ENCODE results near the gene CYP1A2. TPM values are rescaled to one million over a fixed set of nuclear protein-coding genes. Genes with fewer than 3 reads are reported as not detected.

Gene CYP1A2
- total and polyA plus RNA-seq, 2 donors (not counting 1 experiment from before 2014, with no cell fraction given): not detected

- peaks cover 0 to 35% of the 10 kb centered on the region in 2 experiments for H3K36me3 ChIP-seq (replicated peaks in 1 of 2; ENCODE audit: control extremely low read depth in 1 of 2, control insufficient read depth in 1 of 2, extremely low read depth in 1 of 2, insufficient read depth in 2 of 2, low read length in 1 of 2)
- H3K9me3 Mint-ChIP-seq (ENCODE audit: insufficient read depth): no peaks in the 10 kb centered on the region
Measured at GRCh38 chr15:74788683-74789151, 40.1 kb downstream of the CYP1A2 start.

More at GRCh38 chr15:74788683-74789151, 40.1 kb downstream of the CYP1A2 start:
- H3K27me3 Mint-ChIP-seq: no peaks in the 10 kb centered on the region
- CTCF ChIA-PET: interaction anchor here (0.6 to 37.1 kb wide), 8 partner anchors 6 to 404 kb away, joined by 3 to 2548 read pairs (median 8); partner anchors contain the start of genes CSK, LMAN1L and ULK3
- H3K4me3 ChIP-seq (ENCODE audit: control extremely low read depth in 1 of 5, extremely low read depth in 1 of 5, insufficient read depth in 1 of 5, low read depth in 2 of 5, low read length in 4 of 5): peak overlapping the region; percentile 46 to 81 (median 67)
- H2AFZ ChIP-seq (ENCODE audit: insufficient read depth, low read depth, low read length, poor library complexity, severe bottlenecking): no peak overlapping the region
- H3K4me1 Mint-ChIP-seq: peaks cover 99% of the 10 kb centered on the region
- ATAC-seq (ENCODE audit: low read depth): peak; percentile 21
- H3K4me1 ChIP-seq (ENCODE audit: control insufficient read depth in 2 of 2, insufficient read depth in 2 of 2, low read length in 2 of 2): peaks cover 73 to 100% of the 10 kb centered on the region in 2 donors
- peak overlapping the region; percentile 91 for H3K4me2 ChIP-seq (replicated peaks; ENCODE audit: low read depth, low read length, poor library complexity, severe bottlenecking)
- peak overlapping the region; percentile 90 to 93 for H3K27ac ChIP-seq (ENCODE audit: low read length in 2 of 2)
- intact Hi-C loops (cut with micrococcal nuclease): loop anchor here (2.0 to 10.0 kb wide), 7 partner anchors 54 to 664 kb away; partner anchors contain the start of genes ARID3B, CLK3, SEMA7A and SIN3A
- no peaks in the 10 kb centered on the region for H3K27me3 ChIP-seq (replicated peaks in 1 of 4; ENCODE audit: control extremely low read depth in 1 of 4, control insufficient read depth in 3 of 4, insufficient read depth in 4 of 4, low read length in 3 of 4)
- peak; percentile 78 for DNase-seq
- WGBS (ENCODE audit: insufficient coverage): 3% methylated on average over 5 of the region's 9 CpGs
- TF ChIP-seq EZH2 (IDR thresholded peaks at IDR 0.05; ENCODE audit: borderline replicate concordance, insufficient read depth, low read depth, low read length, poor library complexity, severe bottlenecking) (no peak), CTCF (IDR thresholded peaks at IDR 0.05) (no peak)
- no peaks in the 10 kb centered on the region for H3K9me3 ChIP-seq (ENCODE audit: control extremely low read depth in 1 of 3, control insufficient read depth in 2 of 3, insufficient read depth in 1 of 3, low read length in 2 of 3)
- peak overlapping the region; percentile 99 for H3K27ac Mint-ChIP-seq
- H4K20me1 ChIP-seq (ENCODE audit: control insufficient read depth, insufficient read depth, low read length, poor library complexity, severe bottlenecking): peaks cover 42% of the 10 kb centered on the region
- peaks cover 82% of the 10 kb centered on the region for H3K79me2 ChIP-seq (ENCODE audit: control insufficient read depth, insufficient read depth, low read length)
- H3K9ac ChIP-seq (ENCODE audit: low read length): peak overlapping the region; percentile 68
- POLR2A ChIA-PET: interaction anchor here (2.2 to 15.8 kb wide), 2 partner anchors 10 to 11 kb away, joined by 56 to 572 read pairs; partner anchors contain the start of gene CSK
- H3K4me3 Mint-ChIP-seq: peak overlapping the region; percentile 93
